ENCODE data around the gene NT5C3A.
"Not testable (repeated sequence)": the region's sequence is repeated elsewhere in the genome, so short reads cannot be mapped to it uniquely, and the experiment has no call there.

The NT5C3A gene

GRCh38 chr7:32979902-32980301 is 82.7 kb downstream of the NT5C3A start:
- DNase-seq (ENCODE audit: low read depth in 2 of 2) = not testable (repeated sequence)

- DNase-seq (ENCODE audit: low read depth in 2 of 2) = not testable (repeated sequence)
Observed at GRCh38 chr7:32979246-32979645, 83.3 kb downstream of the NT5C3A start.

- not testable (repeated sequence) for DNase-seq (ENCODE audit: low read depth in 2 of 2)
Observed at GRCh38 chr7:32977159-32977558, 85.4 kb downstream of the NT5C3A start.

GRCh38 chr7:32971967-32972366 is 90.6 kb downstream of the NT5C3A start:
- DNase-seq (ENCODE audit: low read depth in 2 of 2) = not testable (repeated sequence)

GRCh38 chr7:32967268-32967582 is 95.4 kb downstream of the NT5C3A start:
- not testable (repeated sequence) for DNase-seq (ENCODE audit: low read depth in 2 of 2)

- DNase-seq (ENCODE audit: low read depth in 2 of 2) = not testable (repeated sequence)
Observed at GRCh38 chr7:32966489-32967267, 95.9 kb downstream of the NT5C3A start.

- not testable (repeated sequence) for DNase-seq (ENCODE audit: low read depth in 2 of 2)
Observed at GRCh38 chr7:32964461-32965159, 98.0 kb downstream of the NT5C3A start.

All from stimulated activated CD4-positive, alpha-beta T cell treated with anti-CD3 and anti-CD28 coated beads, Interleukin-12 subunit alpha, Interleukin-12 subunit beta, amount 100 ng/mL, for 24 hours (primary cell).